Tibial nerve (tissue), 4 donors: Measurements from ENCODE around the gene ZNG1A.

Experiments
- CTCF ChIP-seq, 5 experiments: fragments of 200-600 bp in 3 of 5; fragments of 450-650 bp in 2 of 5; sonication (generic) in 3 of 5; IDR thresholded peaks; one replicate each; pipeline ENCODE4 v1.5.1; 2016 to 2019; ENCODE audit warnings: antibody characterized with exemption in 5 of 5, mild to moderate bottlenecking in 3 of 5, moderate library complexity in 2 of 5
- EP300 ChIP-seq, 2 donors: sonication (generic); formaldehyde crosslinking; IDR thresholded peaks; one replicate each; pipeline ENCODE4 v1.6.1; 2017; ENCODE audit warnings: antibody characterized with exemption in 2 of 2, mild to moderate bottlenecking in 1 of 2
- POLR2A ChIP-seq, 2 donors: fragments of 450-650 bp; IDR thresholded peaks; one replicate each; pipeline ENCODE4 v1.6.1; 2017; ENCODE audit warnings: antibody characterized with exemption in 2 of 2, mild to moderate bottlenecking in 2 of 2, moderate library complexity in 2 of 2

- TF ChIP-seq EP300 (IDR thresholded peaks at IDR 0.05) (no peak), CTCF (IDR thresholded peaks at IDR 0.05) (no peak), POLR2A (IDR thresholded peaks at IDR 0.05) (no peak)
Measured at GRCh38 chr9:221989-222776, 43.3 kb upstream of the ZNG1A start.
